CD4-positive, alpha-beta T cell treated with Interleukin-12 subunit alpha and Interleukin-12 subunit beta, for 1 hour (primary cell): Measurements from ENCODE around the gene TYRO3.

Experiments
- DNase-seq: peaks from one replicate; pipeline ENCODE4 v3.0.0-alpha.2; 2020

Gene TYRO3

GRCh38 chr15:41558400-41559238 lies at the start of gene TYRO3:
Gene TYRO3 (plus strand): TSS chr15:41559212. CDS start chr15:41559258, 46 bp downstream.
- DNase-seq: peak; percentile 67

- no peak for DNase-seq
Measured at GRCh38 chr15:41510728-41511127, 48.3 kb upstream of the TYRO3 start.

DNA sequence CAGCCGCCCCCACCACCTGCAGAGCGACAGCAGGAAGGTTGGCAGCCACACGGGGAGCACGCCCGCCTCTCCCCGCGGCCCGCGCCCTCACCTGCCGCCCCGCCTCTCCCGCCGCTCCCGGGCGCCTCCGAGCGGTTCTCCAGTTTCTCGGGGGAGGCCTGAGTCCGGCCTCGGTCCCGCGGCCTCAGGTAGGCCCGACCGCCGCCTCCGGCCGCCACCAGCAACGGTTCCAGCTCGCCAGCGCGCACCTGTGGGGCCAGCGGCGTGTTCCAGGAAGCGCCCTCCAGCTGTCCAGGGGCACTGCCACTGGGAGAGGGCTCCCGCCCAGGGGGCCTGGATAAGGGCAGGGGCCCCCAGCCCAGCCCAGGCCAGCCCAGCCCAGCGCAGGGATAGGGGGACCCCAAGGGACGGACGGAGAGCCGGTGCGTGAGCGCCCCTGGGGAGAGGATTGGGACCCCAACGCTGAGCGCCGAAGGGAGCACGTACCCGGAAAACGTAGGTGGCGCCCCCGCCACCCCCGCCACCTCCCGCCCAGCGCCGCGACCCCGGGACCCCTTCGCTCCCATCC lies 47.6 kb upstream of the TYRO3 start:
- DNase-seq: no peak

DNA sequence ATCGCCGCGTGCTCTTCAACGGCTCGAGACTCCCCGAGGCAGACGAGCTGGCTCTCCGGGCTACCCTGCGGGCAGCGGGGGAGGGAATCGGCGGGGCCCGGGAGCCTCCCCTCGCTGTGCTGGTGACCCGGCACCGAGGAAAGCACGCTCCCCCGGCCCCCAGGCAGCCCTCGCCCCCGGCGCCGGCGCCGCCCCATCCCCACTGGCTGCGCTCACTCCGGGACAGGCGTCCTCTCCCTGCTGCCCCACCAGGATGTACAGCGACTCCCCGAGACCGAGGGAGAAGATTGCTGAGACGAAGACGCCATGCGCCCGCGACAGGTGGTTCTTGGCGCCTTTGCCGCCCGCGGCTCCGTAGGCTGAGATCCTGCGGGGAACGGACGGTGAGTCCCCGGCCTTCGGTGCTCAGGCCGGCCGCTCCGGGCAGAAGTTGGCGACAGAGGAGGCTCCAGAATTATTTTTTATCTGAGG lies 47.1 kb upstream of the TYRO3 start:
- DNase-seq: peak; percentile 21

GRCh38 chr15:41512512-41512939 lies 46.5 kb upstream of the TYRO3 start:
- no peak for DNase-seq

DNA sequence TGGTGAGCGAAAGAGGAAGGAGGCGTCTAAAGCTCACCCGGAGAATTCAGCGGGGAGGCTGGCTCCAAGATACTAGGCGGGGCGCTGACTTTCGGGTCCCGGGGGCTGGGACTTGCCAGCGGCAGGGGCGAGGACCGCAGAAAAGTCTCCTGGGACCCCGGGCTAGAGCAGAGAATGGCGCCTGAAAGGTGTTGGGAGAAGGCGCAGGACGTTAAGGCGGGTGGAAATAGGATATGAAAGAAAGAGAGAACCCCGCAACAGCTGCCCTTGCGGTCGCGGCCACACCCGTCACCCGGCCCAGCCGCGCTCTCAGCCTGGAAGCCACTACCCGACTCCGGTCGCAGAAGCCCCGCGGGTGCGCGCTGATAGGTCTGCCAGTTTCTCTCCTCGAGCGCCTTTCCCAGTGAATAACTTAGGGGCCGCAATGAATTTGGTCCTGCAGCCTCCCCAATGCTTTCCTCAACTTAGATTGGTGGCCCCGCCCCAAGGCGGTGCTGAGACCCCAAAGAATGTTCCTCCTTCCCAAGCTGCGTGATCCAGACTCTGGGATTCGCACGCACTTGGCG lies 46.0 kb upstream of the TYRO3 start:
- peak; percentile 39 for DNase-seq

GRCh38 chr15:41513506-41514227 lies 45.3 kb upstream of the TYRO3 start, which contains the start of gene LTK:
Gene LTK (minus strand): TSS chr15:41513827. CDS start chr15:41513709, 118 bp downstream.
- DNase-seq: peak; percentile 25

DNA sequence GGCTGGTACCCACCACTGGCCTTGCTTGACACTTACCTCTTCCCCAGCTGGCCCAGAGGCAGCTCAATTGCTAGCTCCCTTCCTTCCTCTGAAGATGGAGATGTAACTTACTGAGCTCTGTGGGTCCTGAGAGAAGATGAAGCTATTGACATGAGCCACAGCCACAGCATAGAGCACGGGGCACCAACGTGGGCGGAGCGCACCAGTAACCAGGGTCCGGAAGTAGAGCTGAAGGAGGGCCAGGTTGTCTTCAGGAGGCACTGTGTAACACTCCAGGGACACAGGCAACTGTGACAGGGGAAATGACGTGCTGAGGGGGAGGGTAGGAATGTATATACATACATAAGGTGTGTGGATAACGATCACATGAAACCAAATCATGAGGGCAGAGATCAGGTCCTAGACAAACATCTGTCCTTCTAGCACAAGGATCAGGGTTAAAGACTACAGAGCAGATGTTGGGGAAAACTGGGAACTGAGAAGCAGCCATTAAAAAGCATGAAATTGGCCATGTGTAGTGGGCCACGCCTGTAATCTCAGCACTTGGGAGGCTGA lies 41.0 kb upstream of the TYRO3 start:
- DNase-seq: no peak

DNA sequence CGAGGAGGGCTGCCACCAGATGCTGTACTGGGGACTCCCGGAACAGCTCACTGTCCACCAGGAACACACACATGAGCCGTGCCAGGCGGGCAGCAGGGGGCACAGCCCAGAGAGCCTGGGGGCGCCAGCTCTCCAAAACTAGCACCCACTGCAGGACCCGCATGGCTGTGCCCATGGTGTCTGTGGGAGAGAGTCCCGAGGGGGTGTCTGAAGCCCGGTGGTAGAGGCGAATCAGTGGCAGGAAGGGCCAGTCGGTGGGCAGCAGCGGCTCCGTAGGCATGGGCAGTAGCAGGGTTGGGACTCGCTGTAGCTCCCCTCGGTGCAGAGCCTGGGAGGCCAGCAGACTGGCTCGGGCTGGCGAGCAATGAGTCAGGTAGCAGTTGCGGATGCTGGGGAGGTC lies 38.4 kb upstream of the TYRO3 start:
- DNase-seq: no peak

DNA sequence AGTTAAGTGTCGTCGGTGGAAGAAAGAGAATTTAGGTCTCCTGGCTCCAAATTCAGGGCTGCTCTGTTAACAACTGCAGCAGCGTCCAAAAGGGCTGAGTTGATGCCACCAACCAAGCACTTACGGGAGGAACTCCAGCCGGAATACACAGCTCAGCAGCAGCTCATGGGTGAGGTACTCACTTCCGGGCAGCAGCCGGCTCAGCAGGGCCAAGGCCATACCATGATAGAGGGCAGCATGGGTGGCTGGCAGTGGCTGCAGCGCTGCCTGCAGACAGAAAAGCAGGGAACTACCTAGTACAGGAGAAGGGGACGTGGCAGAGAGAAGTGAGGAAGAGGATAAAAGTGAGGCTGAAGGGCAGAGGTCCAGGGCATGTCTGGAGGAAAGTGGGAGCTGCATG lies 37.4 kb upstream of the TYRO3 start:
- no peak for DNase-seq

GRCh38 chr15:41523097-41523496 lies 35.9 kb upstream of the TYRO3 start:
- no peak for DNase-seq

DNA sequence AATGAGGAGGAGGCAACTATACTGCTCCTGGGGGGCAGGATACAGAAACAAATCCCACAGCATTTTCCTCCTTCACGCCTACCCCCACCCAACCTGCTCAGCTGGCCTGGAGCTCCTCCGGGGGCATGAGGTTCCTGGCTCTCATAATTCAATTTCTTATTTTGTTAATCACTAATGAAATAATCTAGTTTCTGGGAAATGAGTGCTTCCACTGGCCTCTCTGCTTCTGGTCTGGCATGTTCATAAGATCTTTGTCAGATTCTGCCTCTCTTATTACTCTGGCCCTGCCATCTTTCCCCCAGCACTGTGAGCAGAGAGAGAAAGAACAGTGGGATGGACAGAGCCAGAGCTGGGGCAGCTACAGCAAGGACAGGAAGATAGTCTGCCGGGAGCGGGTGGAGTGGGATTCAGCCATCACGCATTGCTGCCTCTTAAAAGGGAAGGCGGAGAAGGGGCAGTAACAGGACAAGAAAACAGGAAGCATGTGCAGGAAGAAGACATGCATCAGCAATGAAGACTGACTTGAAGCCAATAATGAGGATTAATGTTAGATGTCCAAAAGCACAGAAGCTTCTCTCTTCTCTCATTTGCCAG lies 28.6 kb upstream of the TYRO3 start:
- no peak for DNase-seq

DNA sequence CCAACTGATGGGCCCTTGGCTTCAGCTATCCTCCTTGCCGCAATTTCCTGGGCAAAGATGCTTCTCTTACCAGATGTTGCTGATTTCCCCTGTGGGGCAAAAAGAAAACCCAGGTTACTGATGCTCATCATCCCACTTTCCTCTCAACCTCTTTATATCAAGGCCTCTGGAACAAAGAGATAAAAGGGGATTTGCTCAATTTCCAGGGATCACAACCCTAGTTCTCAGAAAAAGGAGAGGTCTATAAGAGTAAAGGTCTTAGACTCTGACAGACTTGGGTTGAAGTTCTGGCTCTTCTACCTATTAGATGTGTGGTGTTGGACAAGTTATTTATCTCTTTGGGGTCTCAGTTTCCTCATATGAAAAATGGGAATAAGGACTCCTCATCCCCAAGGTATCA lies 23.5 kb upstream of the TYRO3 start:
- no peak for DNase-seq

DNA sequence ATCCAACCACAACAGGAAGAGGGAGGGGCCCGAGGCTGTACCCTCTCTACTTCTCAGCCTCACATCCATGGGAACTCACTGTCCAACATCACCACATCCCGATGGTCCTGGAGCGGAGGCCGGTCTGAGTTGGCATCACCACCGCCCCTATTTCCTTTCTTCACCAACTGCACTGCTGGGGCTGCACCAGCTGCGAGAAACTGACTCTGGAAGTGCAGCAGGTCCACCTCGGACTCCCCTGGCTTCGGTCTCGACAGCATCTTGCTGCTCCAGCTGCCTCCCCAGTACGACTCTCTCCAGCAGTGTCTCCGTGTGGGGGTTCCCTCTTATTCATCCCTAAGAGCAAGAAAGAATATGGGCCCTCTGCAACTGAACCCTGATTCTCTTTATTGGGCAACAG lies 22.1 kb upstream of the TYRO3 start:
- DNase-seq: no peak

- no peak for DNase-seq
Measured at GRCh38 chr15:41543521-41543870, 15.5 kb upstream of the TYRO3 start.

DNA sequence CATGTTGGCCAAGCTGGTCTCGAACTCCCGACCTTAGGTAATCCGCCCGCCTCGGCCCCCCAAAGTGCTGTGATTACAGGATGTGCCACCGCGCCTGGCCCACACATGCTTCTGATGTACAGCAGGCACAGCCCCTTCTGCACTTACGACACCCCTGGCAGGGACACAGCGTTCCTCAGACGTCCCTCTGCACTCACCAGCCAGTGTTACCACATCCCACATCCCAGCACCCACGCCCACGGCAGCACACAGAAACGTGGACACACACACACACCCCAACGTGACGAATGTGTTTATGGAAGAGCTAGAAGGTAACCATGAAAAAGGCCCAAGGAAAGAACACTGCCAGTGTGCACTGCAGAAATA lies 14.4 kb upstream of the TYRO3 start:
- DNase-seq: peak; percentile 23

- no peak for DNase-seq
Measured at GRCh38 chr15:41545218-41545617, 13.8 kb upstream of the TYRO3 start.

DNA sequence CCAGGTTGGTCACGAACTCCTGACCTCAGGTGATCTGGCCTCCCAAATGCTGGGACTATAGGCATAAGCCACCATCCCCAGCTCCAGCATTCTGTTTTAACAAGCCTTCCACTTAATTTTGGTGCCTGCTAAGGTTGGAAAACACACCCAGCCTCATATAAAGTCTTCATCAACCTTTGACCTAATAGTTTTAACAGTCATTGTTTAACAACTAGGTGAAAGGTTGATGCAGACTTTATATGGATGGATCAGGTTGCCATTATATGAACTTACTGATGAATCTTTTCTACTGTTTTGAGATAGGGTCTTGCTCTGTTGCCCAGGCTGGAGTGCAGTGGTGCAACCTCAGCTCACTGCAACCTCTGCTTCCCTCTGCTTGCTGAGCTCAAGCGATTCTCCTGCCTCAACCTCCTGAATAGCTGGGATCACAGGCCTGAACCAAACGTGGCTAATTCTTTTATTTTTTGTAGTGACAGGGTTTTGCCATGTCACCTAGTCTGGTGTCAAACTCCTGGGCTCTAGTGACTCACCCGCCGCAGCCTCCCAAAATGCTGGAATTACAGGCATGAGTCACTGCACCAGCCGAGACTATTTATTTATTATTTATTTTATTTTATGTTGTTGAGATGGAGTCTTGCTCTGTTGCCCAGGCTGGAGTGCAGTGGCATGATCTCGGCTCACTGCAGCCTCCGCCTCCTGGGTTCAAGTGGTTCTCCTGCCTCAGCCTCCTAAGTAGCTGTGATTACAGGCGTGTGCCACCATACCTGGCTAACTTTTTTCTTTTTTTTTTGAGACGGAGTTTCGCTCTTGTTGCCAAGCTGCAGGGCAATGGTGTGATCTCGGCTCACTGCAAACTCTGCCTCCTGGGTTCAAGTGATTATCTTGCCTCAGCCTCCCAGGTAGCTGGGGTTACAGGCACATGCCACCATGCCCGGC lies 11.9 kb upstream of the TYRO3 start:
- no peak for DNase-seq

DNA sequence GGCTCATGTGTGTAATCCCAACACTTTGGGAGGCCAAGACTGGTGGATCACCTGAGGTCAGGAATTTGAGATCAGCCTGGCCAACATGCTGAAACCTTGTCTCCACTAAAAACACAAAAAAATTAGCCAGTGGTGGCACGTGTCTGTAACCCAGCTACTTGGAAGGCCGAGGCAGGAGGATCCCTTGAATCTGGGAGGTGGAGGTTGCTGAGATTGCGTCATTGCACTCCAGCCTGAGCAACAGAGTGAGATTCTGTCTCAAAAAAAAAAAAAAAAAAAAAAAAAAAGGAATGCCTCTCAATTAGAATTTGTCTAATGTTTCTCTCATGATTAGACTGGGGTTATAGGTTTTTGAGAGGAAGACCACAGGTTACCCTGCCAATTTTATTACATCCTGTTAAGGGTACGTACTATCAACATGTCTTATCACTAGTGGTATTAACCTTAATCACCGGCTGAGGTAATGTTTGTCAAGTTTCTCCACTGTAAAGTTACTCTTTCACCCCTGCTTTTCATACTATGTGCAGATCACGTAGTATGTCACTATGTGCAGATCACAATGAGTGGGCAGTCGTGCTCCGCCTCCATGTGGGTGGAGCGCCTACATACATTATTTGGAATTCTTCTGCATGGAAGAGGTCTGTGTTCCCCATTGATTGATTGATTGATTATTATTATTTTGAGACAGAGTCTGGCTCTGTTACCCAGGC lies 8.8 kb upstream of the TYRO3 start:
- DNase-seq: no peak

- DNase-seq: no peak
Measured at GRCh38 chr15:41553731-41554130, 5.3 kb upstream of the TYRO3 start.

DNA sequence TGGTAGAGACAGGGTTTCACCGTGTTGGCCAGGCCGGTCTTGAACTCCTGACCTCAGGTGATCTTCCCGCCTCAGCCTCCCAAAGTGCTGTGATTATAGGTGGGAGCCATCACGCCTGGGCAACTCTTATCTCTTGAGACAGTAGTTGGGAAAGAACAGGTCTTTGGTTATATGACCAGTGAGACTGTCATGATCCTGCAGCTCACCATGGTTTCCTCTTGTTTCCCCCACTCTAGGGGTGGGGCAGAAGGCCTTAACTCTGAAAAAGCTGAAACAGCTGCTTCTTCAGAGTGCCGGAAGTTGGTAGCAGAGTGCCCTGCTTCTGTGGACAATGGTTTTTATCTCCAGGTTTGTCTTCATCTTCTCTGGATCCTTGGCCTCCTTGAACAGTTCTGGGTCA lies 4.7 kb upstream of the TYRO3 start:
- DNase-seq: no peak
